GM12878 (cell line): ENCODE measurements around the gene RAP1GAP2. TPM values are rescaled to one million over a fixed set of nuclear protein-coding genes. Genes with fewer than 3 reads are reported as not detected.

Source experiments
- ATAC-seq: fragments of 200-7000 bp; cut with Tn5 transposase; 3 replicates; pipeline ENCODE4 v1.9.1; 2020; ENCODE audit warnings: mild to moderate bottlenecking, moderate library complexity
- BruUV-seq: library from RNA; stranded (reverse); fragments of 400-500 nt; replicated peaks from 2 replicates; lab custom pipeline; 2021; lab: Mats Ljungman, UMichigan
- CTCF ChIA-PET: fragments of 300-600 bp; sonication (Branson Sonifier 250); formaldehyde crosslinking; extraction: SDS; loops from one replicate; lab custom pipeline; 2021; ENCODE audit warnings: inconsistent platforms; lab: Yijun Ruan, JAX
- POLR2A ChIA-PET: fragments of 350-600 bp; formaldehyde crosslinking; extraction: SDS; loops from one replicate; lab custom pipeline; 2021; ENCODE audit warnings: inconsistent platforms; lab: Charles Lee
- RAD21 ChIA-PET: fragments of 300-600 bp; sonication (Branson Sonifier 250); formaldehyde crosslinking; loops from one replicate; lab custom pipeline; 2023; ENCODE audit warnings: antibody characterized with exemption; ENCODE audit not compliant: unreplicated experiment; lab: Charles Lee
- SMC1A ChIA-PET: fragments of 300-600 bp; sonication (Branson Sonifier 250); formaldehyde crosslinking; loops from one replicate; lab custom pipeline; 2023; ENCODE audit not compliant: unreplicated experiment, uncharacterized antibody; lab: Charles Lee
- DNase-seq: peaks from one replicate; pipeline ENCODE4 v3.0.0-alpha.2; 2011; ENCODE audit warnings: low read depth, low spot score
- FAIRE-seq: peaks from 3 replicates; lab custom pipeline; 2011; peaks lifted over from hg19 to GRCh38; lab: Jason Lieb, UNC
- H2AFZ ChIP-seq: 2 replicates; pipeline ENCODE4 v1.6.0; 2011; ENCODE audit warnings: low read depth, low read length, control low read depth; ENCODE audit not compliant: control insufficient read depth
- H3K27ac ChIP-seq: 2 replicates; pipeline ENCODE4 v1.5.1; 2011; ENCODE audit warnings: control low read depth; ENCODE audit not compliant: control insufficient read depth, insufficient read depth
- H3K27me3 ChIP-seq, 2 experiments: replicated peaks in 1 of 2; 2 replicates each; pipeline versions ENCODE4 v1.6.0 to v1.6.1; 2011; ENCODE audit warnings: low read length in 1 of 2; ENCODE audit not compliant: control insufficient read depth in 2 of 2, insufficient read depth in 2 of 2
- H3K36me3 ChIP-seq, 2 experiments: 2 replicates each; pipeline ENCODE4 v1.5.1; 2011; ENCODE audit warnings: low read length in 1 of 2; ENCODE audit not compliant: control insufficient read depth in 2 of 2, insufficient read depth in 2 of 2
- H3K4me1 ChIP-seq: 2 replicates; pipeline ENCODE4 v1.6.1; 2011; ENCODE audit warnings: mild to moderate bottlenecking, low read length, moderate library complexity, mixed read lengths; ENCODE audit not compliant: control insufficient read depth, insufficient read depth
- H3K4me2 ChIP-seq: 2 replicates; pipeline ENCODE4 v1.6.0; 2011; ENCODE audit warnings: control low read depth; ENCODE audit not compliant: control insufficient read depth, insufficient read depth
- H3K4me3 ChIP-seq: fragments of 200-600 bp; sonication (generic); 2 replicates; pipeline ENCODE4 v1.5.1; 2016
- H3K79me2 ChIP-seq: 2 replicates; pipeline ENCODE4 v1.6.0; 2011; ENCODE audit warnings: low read length; ENCODE audit not compliant: control insufficient read depth, insufficient read depth
- H3K9ac ChIP-seq: 2 replicates; pipeline ENCODE4 v1.8.0; 2011; ENCODE audit warnings: low read length, control low read depth, mixed read lengths; ENCODE audit not compliant: control insufficient read depth, insufficient read depth
- H3K9me3 ChIP-seq: replicated peaks from 3 replicates; pipeline ENCODE4 v1.5.1; 2011; ENCODE audit warnings: mild to moderate bottlenecking, low read length; ENCODE audit not compliant: control insufficient read depth, insufficient read depth
- H4K20me1 ChIP-seq: 2 replicates; pipeline ENCODE4 v1.6.0; 2011; ENCODE audit not compliant: control insufficient read depth, insufficient read depth
- CEBPB ChIP-seq, 2 experiments: fragments of 150-350 bp in 1 of 2; IDR thresholded peaks; 2 replicates each; pipeline ENCODE4 v1.6.1; 2012 to 2014; ENCODE audit warnings: low read depth in 2 of 2, low read length in 2 of 2, borderline replicate concordance in 1 of 2, inconsistent platforms in 1 of 2
- CUX1 ChIP-seq: IDR thresholded peaks from 2 replicates; pipeline ENCODE4 v1.6.1; 2012; ENCODE audit warnings: improper control_type of control experiment, low read depth, low read length; ENCODE audit not compliant: insufficient replicate concordance
- ETV6 ChIP-seq, 2 experiments: fragments of 450-650 bp in 1 of 2; IDR thresholded peaks in 1 of 2; conservative IDR thresholded peaks in 1 of 2; 2 replicates each; pipeline ENCODE4 v1.6.1; 2014; ENCODE audit warnings: antibody characterized with exemption in 1 of 2, borderline replicate concordance in 1 of 2, low read depth in 1 of 2, mild to moderate bottlenecking in 1 of 2, moderate library complexity in 1 of 2
- JUNB ChIP-seq: IDR thresholded peaks from 2 replicates; pipeline ENCODE4 v1.6.1; 2016; ENCODE audit warnings: antibody characterized with exemption, mild to moderate bottlenecking
- KDM1A ChIP-seq: fragments of 200-600 bp; sonication (generic); IDR thresholded peaks from 2 replicates; pipeline ENCODE4 v1.6.1; 2016; ENCODE audit warnings: borderline replicate concordance
- NR2C2 ChIP-seq: IDR thresholded peaks from 2 replicates; pipeline ENCODE4 v1.6.1; 2011; ENCODE audit warnings: borderline replicate concordance, low read depth; ENCODE audit not compliant: control insufficient read depth, insufficient read length
- PAX8 ChIP-seq: fragments of 450-650 bp; IDR thresholded peaks from 2 replicates; pipeline ENCODE4 v1.6.1; 2017; ENCODE audit warnings: mild to moderate bottlenecking, moderate library complexity
- SMC3 ChIP-seq: IDR thresholded peaks from 2 replicates; pipeline ENCODE4 v1.6.1; 2011; ENCODE audit warnings: low read length, improper control_type of control experiment, borderline replicate concordance
- SPI1 ChIP-seq: IDR thresholded peaks from 2 replicates; pipeline ENCODE4 v1.6.1; 2011; ENCODE audit warnings: low read depth, mild to moderate bottlenecking, low read length, moderate library complexity, borderline replicate concordance; ENCODE audit not compliant: insufficient read depth
- TBL1XR1 ChIP-seq: IDR thresholded peaks from 2 replicates; pipeline ENCODE4 v1.6.1; 2012; ENCODE audit warnings: low read depth, low read length, improper control_type of control experiment
- TCF12 ChIP-seq: IDR thresholded peaks from 2 replicates; pipeline ENCODE4 v1.6.1; 2011; ENCODE audit warnings: low read depth, mild to moderate bottlenecking, low read length
- TCF3 ChIP-seq: IDR thresholded peaks from 2 replicates; pipeline ENCODE4 v1.6.1; 2012; ENCODE audit warnings: low read depth, mild to moderate bottlenecking, low read length, borderline replicate concordance; ENCODE audit not compliant: insufficient read depth
- ZNF24 ChIP-seq: fragments of 450-650 bp; IDR thresholded peaks from 2 replicates; pipeline ENCODE4 v1.6.1; 2017; ENCODE audit warnings: antibody characterized with exemption, mild to moderate bottlenecking
- ZNF592 ChIP-seq: fragments of 450-650 bp; IDR thresholded peaks from 2 replicates; pipeline ENCODE4 v1.6.1; 2017; ENCODE audit warnings: mild to moderate bottlenecking, moderate library complexity
- WGBS: methylation state at CpG from one replicate; pipeline ENCODE4 v1.1.6; 2016; ENCODE audit warnings: low lambda C conversion rate; ENCODE audit not compliant: insufficient replicate concordance, insufficient coverage; ENCODE audit errors: missing lambda C conversion rate; 5-methylcytosine and 5-hydroxymethylcytosine counted together
- in situ Hi-C: fragments of 300-500 bp; cut with MboI; formaldehyde crosslinking; loops from 9 replicates; pipeline ENCODE4 v1.14.3; 2018; ENCODE audit warnings: mixed read lengths
- intact Hi-C: fragments of 100-400 bp; cut with micrococcal nuclease; formaldehyde crosslinking; loops from one replicate; pipeline ENCODE4 v1.14.2; 2022; ENCODE audit not compliant: unreplicated experiment
- polyA plus RNA-seq, 11 experiments: library from polyadenylated mRNA; depleted of rRNA in 4 of 11; unstranded in 6 of 11; stranded (reverse) in 5 of 11; fragments of >200 nt; fragmentation: Nextera tagmentation in 4 of 11; fragmentation: Illumina TruSeq in 1 of 11; extraction: Ambion mirVana in 4 of 11; extraction: Trizol in 1 of 11; gene quantifications; 1 replicate in 1 of 11; 2 replicates in 10 of 11; pipeline versions ENCODE4 v1.2.1 to v1.2.3, GENCODE V29; 2011 to 2016; ENCODE audit warnings: inconsistent platforms in 2 of 11, missing spikeins in 2 of 11, low read depth in 1 of 11
- total RNA-seq, 4 experiments: library from RNA; depleted of rRNA in 3 of 4; stranded (reverse); fragments of >200 nt in 3 of 4; fragmentation: Illumina TruSeq in 1 of 4; extraction: Trizol in 1 of 4; gene quantifications; 2 replicates each; pipeline versions ENCODE4 v1.2.1 to v1.2.3, GENCODE V29; 2013 to 2021

RAP1GAP2 gene
- total and polyA plus RNA-seq, 10 of the 15 experiments (the other 5 are each of a cell fraction or from before 2014, with no cell fraction given): 0.03 to 0.95 (median 0.49) TPM; not detected in 2

GRCh38 chr17:2939714-2940351 lies 143.6 kb downstream of the RAP1GAP2 start:
- H2AFZ ChIP-seq: no peak overlapping the region
- ChIA-PET RAD21 (no interaction called here), POLR2A (no interaction called here), CTCF (no interaction called here), SMC1A (no interaction called here)
- no peak overlapping the region for H3K4me2 ChIP-seq
- BruUV-seq: no TSS peak
- DNase-seq: no peak
- H3K4me3 ChIP-seq: no peak overlapping the region
- no peak for ATAC-seq
- no peaks in the 10 kb centered on the region for H3K9me3 ChIP-seq
- H3K79me2 ChIP-seq: no peaks in the 10 kb centered on the region
- no peaks in the 10 kb centered on the region for H3K36me3 ChIP-seq
- FAIRE-seq: no peak
- intact Hi-C loops (no loop called here), in situ Hi-C loops (no loop called here)
- no peaks in the 10 kb centered on the region for H4K20me1 ChIP-seq
- no peak overlapping the region for H3K27ac ChIP-seq
- no peaks in the 10 kb centered on the region for H3K4me1 ChIP-seq
- no peak overlapping the region for H3K9ac ChIP-seq
- peaks cover 1 to 2% of the 10 kb centered on the region in 2 experiments; a peak in 1 of 4 replicates for H3K27me3 ChIP-seq
- WGBS: 23% methylated on average over 26 of the region's 26 CpGs
- TF ChIP-seq JUNB: no peak
- no peak for TF ChIP-seq ZNF592
- no peak for TF ChIP-seq SMC3
- TF ChIP-seq SPI1: no peak
- no peak for TF ChIP-seq TBL1XR1
- TF ChIP-seq NR2C2: no peak
- TF ChIP-seq KDM1A: no peak
- no peak for TF ChIP-seq TCF12
- TF ChIP-seq CEBPB (IDR thresholded peaks at IDR 0.05; ENCODE audit: borderline replicate concordance in 1 of 2, low read depth in 2 of 2, low read length in 2 of 2): no peak
- no peak for TF ChIP-seq PAX8
- TF ChIP-seq TCF3: no peak
- TF ChIP-seq ETV6 (conservative IDR thresholded peaks at IDR 0.05 in 1 of 2, IDR thresholded peaks at IDR 0.05 in 1 of 2; ENCODE audit: borderline replicate concordance in 1 of 2, low read depth in 1 of 2): no peak
- TF ChIP-seq ZNF24: no peak
- TF ChIP-seq CUX1: no peak
